Measurements from ENCODE around the gene ENOX2.

ENOX2 gene

GRCh38 chrX:130654409-130654950, 248.5 kb downstream of the ENOX2 start:
- DNase-seq (ENCODE audit: low read depth): no peak
- TF ChIP-seq CTCF (IDR thresholded peaks at IDR 0.05; ENCODE audit: insufficient read depth, low read depth, low read length, missing control alignments): no peak
- H3K4me3 ChIP-seq (ENCODE audit: low read depth, low read length): no peak overlapping the region

- TF ChIP-seq CTCF (IDR thresholded peaks at IDR 0.05; ENCODE audit: insufficient read depth, low read depth, low read length, missing control alignments): no peak
- no peak for DNase-seq (ENCODE audit: low read depth)
- no peak overlapping the region for H3K4me3 ChIP-seq (ENCODE audit: low read depth, low read length)
Observed at GRCh38 chrX:130652824-130653578, 250.0 kb downstream of the ENOX2 start.

GRCh38 chrX:130649738-130650137, 253.3 kb downstream of the ENOX2 start:
- no peak overlapping the region for H3K4me3 ChIP-seq (ENCODE audit: low read depth, low read length)
- no peak for TF ChIP-seq CTCF (IDR thresholded peaks at IDR 0.05; ENCODE audit: insufficient read depth, low read depth, low read length, missing control alignments)
- DNase-seq (ENCODE audit: low read depth): no peak

- TF ChIP-seq CTCF (IDR thresholded peaks at IDR 0.05; ENCODE audit: insufficient read depth, low read depth, low read length, missing control alignments): no peak
- no peak for DNase-seq (ENCODE audit: low read depth)
- H3K4me3 ChIP-seq (ENCODE audit: low read depth, low read length): no peak overlapping the region
Observed at GRCh38 chrX:130647468-130647867, 255.5 kb downstream of the ENOX2 start.

- no peak overlapping the region for H3K4me3 ChIP-seq (ENCODE audit: low read depth, low read length)
- no peak for DNase-seq (ENCODE audit: low read depth)
- TF ChIP-seq CTCF (IDR thresholded peaks at IDR 0.05; ENCODE audit: insufficient read depth, low read depth, low read length, missing control alignments): no peak
Observed at GRCh38 chrX:130645955-130646583, 256.9 kb downstream of the ENOX2 start.

DNA sequence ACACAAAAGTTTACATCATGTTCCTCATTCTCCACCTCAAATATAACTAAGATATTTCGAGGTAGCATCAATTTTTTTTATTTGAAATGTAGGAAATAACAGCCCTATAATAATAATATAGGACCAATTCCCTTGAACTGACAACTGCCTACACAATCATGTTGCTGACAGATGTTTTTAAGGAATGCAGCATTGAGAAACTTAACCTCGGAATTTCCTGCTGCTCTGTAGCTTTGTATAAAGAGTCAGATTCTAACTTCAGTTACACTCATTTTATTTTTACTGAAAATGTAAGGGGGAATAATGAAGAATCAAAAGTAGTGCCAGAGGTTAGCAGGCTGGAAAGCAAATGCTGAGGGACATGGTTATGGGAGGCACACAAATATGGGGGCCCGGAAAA, 265.4 kb downstream of the ENOX2 start:
- H3K4me3 ChIP-seq (ENCODE audit: low read depth, low read length): no peak overlapping the region
- no peak for TF ChIP-seq CTCF (IDR thresholded peaks at IDR 0.05; ENCODE audit: insufficient read depth, low read depth, low read length, missing control alignments)
- DNase-seq (ENCODE audit: low read depth): no peak
